BE2C (cell line): Measurements from ENCODE around the gene CSNK1D. TPM values are rescaled to one million over a fixed set of nuclear protein-coding genes. Genes with fewer than 3 reads are reported as not detected.

Source experiments
- DNase-seq: peaks from one replicate; pipeline ENCODE4 v3.0.0-alpha.2; 2020
- H3K27me3 ChIP-seq: fragments of 250-450 bp; sonication (Bioruptor Pico); 2 replicates; pipeline ENCODE4 v1.5.1; 2020; ENCODE audit warnings: mild to moderate bottlenecking
- H3K36me3 ChIP-seq: fragments of 250-450 bp; sonication (Bioruptor Pico); 2 replicates; pipeline ENCODE4 v1.5.1; 2020; ENCODE audit warnings: mild to moderate bottlenecking
- H3K4me1 ChIP-seq: fragments of 250-450 bp; sonication (Bioruptor Pico); 2 replicates; pipeline ENCODE4 v1.5.1; 2020
- H3K4me3 ChIP-seq: 2 replicates; pipeline ENCODE4 v1.5.1; 2011; ENCODE audit warnings: low read depth, low read length
- H3K9me3 ChIP-seq: fragments of 250-450 bp; sonication (Bioruptor Pico); 2 replicates; pipeline ENCODE4 v1.5.1; 2020
- polyA plus RNA-seq: library from polyadenylated mRNA; unstranded; fragments of >200 nt; gene quantifications from one replicate; pipeline ENCODE4 v1.2.1, GENCODE V29; 2012; ENCODE audit warnings: low read depth, missing spikeins; ENCODE audit not compliant: insufficient read length, insufficient read depth
- TF ChIP-seq, protein P1 (sequence below): IDR thresholded peaks from 2 replicates; pipeline ENCODE4 v1.5.1; 2012; ENCODE audit warnings: mild to moderate bottlenecking, low read depth, low read length

The CSNK1D gene
- 264 TPM for polyA plus RNA-seq

DNA sequence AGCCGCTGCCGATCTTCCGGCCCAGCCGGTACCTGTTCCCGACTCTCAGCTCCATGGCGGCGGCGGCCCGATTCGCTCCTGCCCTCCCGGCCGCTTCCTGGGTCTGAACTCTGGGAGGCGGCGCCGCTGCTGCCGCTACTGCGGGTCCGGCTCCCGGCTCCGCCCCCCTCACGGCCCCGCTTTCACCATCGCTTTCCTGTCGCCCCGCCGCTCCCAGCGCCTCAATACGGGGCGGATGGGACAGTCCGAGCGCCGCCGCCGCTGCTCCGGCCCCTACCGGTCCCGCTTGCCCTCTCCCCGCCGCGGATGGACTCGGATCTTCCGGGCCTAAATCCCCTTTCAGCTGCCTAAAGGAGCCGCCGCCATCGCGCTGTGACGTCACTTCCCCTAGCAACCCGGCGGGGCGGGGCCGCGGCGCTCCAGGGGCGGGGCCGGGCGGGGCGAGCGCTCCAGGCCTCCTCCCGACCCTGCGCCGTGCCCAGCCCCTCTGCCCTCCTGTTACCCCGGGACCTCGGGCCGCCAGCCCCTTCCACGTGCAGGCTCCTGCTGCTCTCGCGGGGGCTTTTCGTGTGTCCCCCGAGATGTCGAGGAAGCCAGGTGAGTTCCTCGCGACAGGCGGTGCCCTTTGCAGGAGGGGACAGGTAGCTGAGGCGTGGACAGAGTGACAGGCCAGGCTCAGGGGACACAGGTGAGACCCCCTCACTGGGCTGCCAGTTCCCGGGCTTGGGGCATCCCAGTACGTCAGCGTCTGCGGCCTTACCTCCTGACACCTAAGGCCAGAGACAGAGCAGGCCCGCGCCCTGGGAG is at the start of gene CSNK1D:
TSS of gene CSNK1D (minus strand) at position 374 of the 807 bp plus-strand sequence. CDS start at position 55, 319 bp downstream.
- H3K27me3 ChIP-seq = no peaks in the 10 kb centered on the region
- H3K36me3 ChIP-seq = peaks cover 36% of the 10 kb centered on the region
- H3K4me3 ChIP-seq = peak within 1 kb of the TSS; percentile 66
- DNase-seq = peak; percentile 95
- peaks cover 9% of the 10 kb centered on the region for H3K4me1 ChIP-seq
- TF ChIP-seq, protein P1, sequence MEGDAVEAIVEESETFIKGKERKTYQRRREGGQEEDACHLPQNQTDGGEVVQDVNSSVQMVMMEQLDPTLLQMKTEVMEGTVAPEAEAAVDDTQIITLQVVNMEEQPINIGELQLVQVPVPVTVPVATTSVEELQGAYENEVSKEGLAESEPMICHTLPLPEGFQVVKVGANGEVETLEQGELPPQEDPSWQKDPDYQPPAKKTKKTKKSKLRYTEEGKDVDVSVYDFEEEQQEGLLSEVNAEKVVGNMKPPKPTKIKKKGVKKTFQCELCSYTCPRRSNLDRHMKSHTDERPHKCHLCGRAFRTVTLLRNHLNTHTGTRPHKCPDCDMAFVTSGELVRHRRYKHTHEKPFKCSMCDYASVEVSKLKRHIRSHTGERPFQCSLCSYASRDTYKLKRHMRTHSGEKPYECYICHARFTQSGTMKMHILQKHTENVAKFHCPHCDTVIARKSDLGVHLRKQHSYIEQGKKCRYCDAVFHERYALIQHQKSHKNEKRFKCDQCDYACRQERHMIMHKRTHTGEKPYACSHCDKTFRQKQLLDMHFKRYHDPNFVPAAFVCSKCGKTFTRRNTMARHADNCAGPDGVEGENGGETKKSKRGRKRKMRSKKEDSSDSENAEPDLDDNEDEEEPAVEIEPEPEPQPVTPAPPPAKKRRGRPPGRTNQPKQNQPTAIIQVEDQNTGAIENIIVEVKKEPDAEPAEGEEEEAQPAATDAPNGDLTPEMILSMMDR = no peak
- no peaks in the 10 kb centered on the region for H3K9me3 ChIP-seq

DNA sequence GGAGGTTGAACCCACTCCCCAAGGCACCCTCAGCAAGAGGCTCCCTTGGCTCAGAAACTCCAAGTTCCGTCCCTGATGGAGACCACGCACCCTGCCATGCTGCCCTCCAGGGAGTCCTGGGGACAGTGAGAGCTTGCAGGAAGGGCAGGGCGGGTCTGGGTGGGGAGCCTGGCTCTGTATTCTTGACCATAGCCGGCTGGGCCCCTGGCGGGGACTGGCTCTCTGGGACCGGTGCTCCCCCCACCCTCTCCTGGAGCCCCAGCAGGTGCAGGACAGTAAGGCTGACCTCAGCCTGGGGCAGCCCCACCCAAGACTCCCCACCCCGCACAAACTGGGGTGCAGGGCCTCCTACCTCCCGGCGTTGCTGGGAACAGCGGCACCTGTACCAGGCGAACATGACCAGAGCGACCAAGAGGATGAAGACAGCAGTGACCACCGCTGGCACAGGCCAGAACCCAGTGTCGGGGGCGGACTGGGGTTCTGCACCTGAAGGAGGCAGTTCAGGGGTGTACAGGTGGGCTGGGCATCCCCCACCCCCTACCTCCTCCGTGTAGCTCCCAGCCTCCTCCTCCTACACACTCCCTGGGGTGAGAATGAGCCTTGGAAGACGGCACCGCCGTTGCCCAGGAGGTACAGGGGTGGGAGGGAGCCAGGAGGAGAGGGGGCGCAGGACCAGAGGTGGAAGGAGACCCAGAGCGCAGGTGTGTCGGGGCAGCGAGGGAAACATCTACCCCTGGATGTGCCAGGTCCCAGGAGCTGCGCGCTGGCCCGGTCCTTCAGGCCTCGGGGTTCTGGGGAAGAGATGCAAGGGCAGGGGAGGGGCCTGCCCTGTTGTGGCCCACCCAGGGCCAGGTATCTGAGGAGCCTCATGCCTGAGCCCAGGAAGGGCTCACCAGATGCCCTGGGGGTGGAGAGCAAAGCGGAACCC is 49.3 kb upstream of the CSNK1D start:
- Histone ChIP-seq H3K9me3 (no peaks in the 10 kb centered on the region), H3K4me3 (no peak overlapping the region), H3K36me3 (no peaks in the 10 kb centered on the region), H3K27me3 (no peaks in the 10 kb centered on the region), H3K4me1 (peaks cover 2% of the 10 kb centered on the region; the same call in 1 of the 2 replicates)
- peak; percentile 17 for DNase-seq
- TF ChIP-seq, protein P1 = no peak

DNA sequence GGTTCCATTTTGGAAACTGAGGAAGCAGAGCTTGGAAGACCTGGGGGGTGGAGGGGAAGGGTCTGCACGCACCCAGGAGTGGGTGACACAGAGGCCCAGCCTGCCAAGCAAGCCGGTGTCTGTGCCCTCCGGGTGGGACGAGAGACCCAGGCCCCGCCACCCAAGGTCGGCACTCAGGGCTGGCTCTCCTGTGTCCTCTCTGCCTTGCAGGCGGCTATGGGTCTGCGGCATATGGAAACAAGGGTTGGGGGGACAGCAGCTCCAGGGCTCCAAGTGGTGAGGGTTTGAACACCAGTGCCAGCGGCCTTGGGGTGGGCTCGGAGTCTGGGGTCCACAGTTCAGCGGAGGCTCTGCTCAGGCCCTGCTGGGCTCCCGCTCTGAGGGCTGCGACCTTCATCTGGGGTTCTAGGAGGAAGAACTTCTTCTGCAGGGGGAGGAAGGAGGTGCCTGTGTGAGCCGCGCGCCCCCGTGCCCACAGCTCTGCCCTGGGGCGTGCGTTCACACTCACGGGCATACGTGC is 48.5 kb upstream of the CSNK1D start:
- H3K4me1 ChIP-seq = peaks cover 2% of the 10 kb centered on the region; the same call in 1 of the 2 replicates
- TF ChIP-seq, protein P1 = no peak
- H3K36me3 ChIP-seq = no peaks in the 10 kb centered on the region
- DNase-seq = peak; percentile 13
- no peaks in the 10 kb centered on the region for H3K9me3 ChIP-seq
- H3K4me3 ChIP-seq = no peak overlapping the region
- H3K27me3 ChIP-seq = no peaks in the 10 kb centered on the region

DNA sequence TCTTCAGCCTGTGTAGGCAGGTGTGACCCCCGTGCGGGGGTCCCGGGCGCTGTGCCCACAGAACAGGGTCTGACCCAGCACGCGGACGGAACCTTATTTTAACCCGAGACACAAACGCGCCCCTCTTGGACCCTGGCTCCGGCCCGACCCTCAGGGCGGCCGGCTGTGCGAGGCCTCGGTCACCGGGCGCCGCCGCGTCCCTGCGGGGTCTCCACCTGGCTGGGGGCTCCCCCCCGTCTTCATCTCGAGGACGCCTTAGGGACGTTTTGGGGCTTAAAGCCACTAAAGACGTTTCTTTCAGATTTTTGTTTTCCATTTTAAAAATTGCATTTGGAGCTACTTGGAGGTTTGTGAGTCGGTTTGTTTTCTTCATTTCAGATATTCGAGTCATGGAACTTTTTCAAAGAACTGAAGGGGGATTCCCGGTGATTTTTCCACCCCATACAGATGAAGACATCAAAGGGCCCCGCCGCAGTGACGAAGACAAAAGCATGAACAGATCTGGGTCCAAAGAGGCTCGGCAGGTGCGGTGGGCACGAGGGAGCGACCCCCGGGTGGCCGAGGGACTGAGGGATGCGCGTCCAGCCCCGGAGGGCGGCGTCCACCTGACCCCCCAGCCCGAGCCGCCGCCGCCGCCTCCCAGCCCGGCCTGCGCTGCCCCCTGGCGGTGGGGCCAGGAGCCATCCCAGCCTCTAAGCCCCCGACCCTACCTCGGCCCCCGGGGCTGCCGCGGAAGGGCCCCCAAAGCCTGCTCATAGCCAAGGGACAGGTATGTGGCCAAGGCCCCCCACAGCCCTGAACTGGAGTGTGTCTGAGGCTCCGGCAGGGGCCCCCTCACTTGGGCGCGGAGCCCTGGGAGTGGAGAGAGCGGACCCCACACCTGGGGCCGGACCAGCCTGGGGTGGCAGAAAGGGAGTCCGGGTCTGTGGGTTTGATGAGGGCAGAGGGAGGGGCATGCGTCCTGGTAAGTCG is 47.7 kb upstream of the CSNK1D start:
- peak; percentile 65 for DNase-seq
- Histone ChIP-seq H3K4me3 (peak overlapping the region; percentile 16; the same call in 1 of the 2 replicates), H3K4me1 (peaks cover 2% of the 10 kb centered on the region; the same call in 1 of the 2 replicates), H3K9me3 (no peaks in the 10 kb centered on the region), H3K27me3 (no peaks in the 10 kb centered on the region), H3K36me3 (no peaks in the 10 kb centered on the region)
- TF ChIP-seq, protein P1 = peak; percentile 59

DNA sequence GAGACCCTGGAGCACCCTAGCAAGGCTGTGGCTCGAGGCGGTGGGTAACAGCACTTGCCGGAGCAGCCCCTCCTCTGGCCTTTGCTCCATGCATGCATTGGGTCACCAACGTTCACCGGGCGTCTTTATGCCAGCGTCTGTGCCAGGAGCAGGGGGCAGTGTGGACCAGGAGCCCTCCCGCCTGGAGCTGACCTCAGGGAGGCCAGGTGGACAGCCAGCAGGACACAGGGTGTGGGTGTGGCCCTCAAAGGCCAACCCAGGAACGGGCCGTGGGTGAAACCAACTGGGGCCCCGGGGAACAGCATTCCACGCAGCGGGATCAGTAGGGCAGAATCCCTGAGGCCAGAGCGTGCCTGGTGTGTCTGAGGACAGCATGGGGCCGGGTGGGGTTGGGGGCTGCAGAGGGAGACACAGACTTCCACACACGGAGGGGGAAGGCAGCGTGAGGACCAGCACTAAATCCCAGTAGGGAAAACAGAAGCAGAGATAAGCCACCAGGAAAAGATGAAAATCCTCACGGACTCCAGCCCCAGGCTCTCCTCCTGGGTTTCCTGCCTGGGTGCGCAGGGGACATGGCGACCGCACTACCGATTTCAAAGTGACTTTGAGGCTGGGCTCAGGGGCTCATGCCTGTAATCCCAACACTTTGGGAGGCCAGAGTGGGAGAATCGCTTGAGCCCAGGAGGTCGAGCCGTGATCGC is 46.8 kb upstream of the CSNK1D start:
- Histone ChIP-seq H3K36me3 (no peaks in the 10 kb centered on the region), H3K4me3 (0 out of 2 replicates have a peak overlapping the region, but pooled peaks have one; percentile 16), H3K27me3 (no peaks in the 10 kb centered on the region), H3K9me3 (no peaks in the 10 kb centered on the region), H3K4me1 (peaks cover 2% of the 10 kb centered on the region; the same call in 1 of the 2 replicates)
- TF ChIP-seq, protein P1 = no peak
- DNase-seq = peak; percentile 54
